SU-DHL-6 (cell line): ENCODE measurements around the gene GIPC2.
"Not testable (repeated sequence)": the region's sequence is repeated elsewhere in the genome, so short reads cannot be mapped to it uniquely, and the experiment has no call there.

Experiments
- H2AFZ ChIP-seq: fragments of 200-600 bp; sonication (generic); 2 replicates; pipeline ENCODE4 v1.6.1; 2014; ENCODE audit warnings: low read depth, mild to moderate bottlenecking, moderate library complexity, mixed read lengths, antibody characterized with exemption, low read length; ENCODE audit not compliant: severe bottlenecking
- H3F3A ChIP-seq: fragments of 200-600 bp; shearing (Covaris generic); 2 replicates; pipeline ENCODE4 v1.6.0; 2016; ENCODE audit warnings: antibody characterized with exemption, mild to moderate bottlenecking; ENCODE audit not compliant: insufficient read depth
- H3K27ac ChIP-seq: fragments of 200-600 bp; sonication (generic); 2 replicates; pipeline ENCODE4 v1.5.1; 2016; ENCODE audit warnings: low read depth, mild to moderate bottlenecking, low read length, moderate library complexity, mixed read lengths
- H3K27me3 ChIP-seq: fragments of 200-600 bp; sonication (generic), shearing (Covaris generic); 2 replicates; pipeline ENCODE4 v1.6.0; 2014; ENCODE audit warnings: mild to moderate bottlenecking, low read length
- H3K36me3 ChIP-seq: fragments of 200-600 bp; sonication (generic); 2 replicates; pipeline ENCODE4 v1.6.1; 2014; ENCODE audit warnings: mild to moderate bottlenecking, low read length, mixed read lengths
- H3K4me2 ChIP-seq: fragments of 300-600, 200-600 bp; shearing (Covaris generic), sonication (generic); 2 replicates; pipeline ENCODE4 v1.6.0; 2014; ENCODE audit warnings: low read length, low read depth, mild to moderate bottlenecking; ENCODE audit not compliant: poor library complexity, severe bottlenecking
- H3K4me3 ChIP-seq: fragments of 200-600 bp; sonication (generic); 2 replicates; pipeline ENCODE4 v1.5.1; 2014; ENCODE audit warnings: antibody characterized with exemption, low read length, mild to moderate bottlenecking, mixed read lengths; ENCODE audit not compliant: insufficient read depth, poor library complexity, severe bottlenecking
- H3K79me2 ChIP-seq: fragments of 200-600 bp; sonication (generic); 2 replicates; pipeline ENCODE4 v1.6.1; 2014; ENCODE audit warnings: mild to moderate bottlenecking, low read length, moderate library complexity; ENCODE audit not compliant: insufficient read depth
- H3K9ac ChIP-seq: fragments of 200-600 bp; sonication (generic); 2 replicates; pipeline ENCODE4 v1.7.0; 2014; ENCODE audit warnings: mild to moderate bottlenecking, low read length
- H3K9me2 ChIP-seq: fragments of 200-600 bp; sonication (generic); replicated peaks from 2 replicates; pipeline ENCODE4 v1.6.1; 2014; ENCODE audit warnings: low read length; ENCODE audit not compliant: insufficient read depth
- H3K9me3 ChIP-seq: fragments of 200-600 bp; sonication (generic); 2 replicates; pipeline ENCODE4 v1.6.1; 2014; ENCODE audit warnings: low read length, mixed read lengths; ENCODE audit not compliant: insufficient read depth
- H4K20me1 ChIP-seq: fragments of 200-600 bp; sonication (generic); 2 replicates; pipeline ENCODE4 v1.6.1; 2014; ENCODE audit warnings: low read depth, mild to moderate bottlenecking, antibody characterized with exemption, low read length, moderate library complexity, mixed read lengths
- EZH2phosphoT487 ChIP-seq: fragments of 200-600 bp; sonication (generic), shearing (Covaris generic); conservative IDR thresholded peaks from 2 replicates; pipeline ENCODE4 v1.6.1; 2018; ENCODE audit warnings: mild to moderate bottlenecking, antibody characterized with exemption, low read length, moderate library complexity, mixed read lengths
- TF ChIP-seq, protein P1 (sequence below): fragments of 200-600 bp; sonication (generic); IDR thresholded peaks from one replicate; pipeline ENCODE4 v1.5.1; 2017; ENCODE audit warnings: antibody characterized with exemption, mild to moderate bottlenecking, low read length, moderate library complexity; ENCODE audit not compliant: insufficient read depth, poor library complexity, severe bottlenecking

GIPC2 gene, protein sequence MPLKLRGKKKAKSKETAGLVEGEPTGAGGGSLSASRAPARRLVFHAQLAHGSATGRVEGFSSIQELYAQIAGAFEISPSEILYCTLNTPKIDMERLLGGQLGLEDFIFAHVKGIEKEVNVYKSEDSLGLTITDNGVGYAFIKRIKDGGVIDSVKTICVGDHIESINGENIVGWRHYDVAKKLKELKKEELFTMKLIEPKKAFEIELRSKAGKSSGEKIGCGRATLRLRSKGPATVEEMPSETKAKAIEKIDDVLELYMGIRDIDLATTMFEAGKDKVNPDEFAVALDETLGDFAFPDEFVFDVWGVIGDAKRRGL

DNA sequence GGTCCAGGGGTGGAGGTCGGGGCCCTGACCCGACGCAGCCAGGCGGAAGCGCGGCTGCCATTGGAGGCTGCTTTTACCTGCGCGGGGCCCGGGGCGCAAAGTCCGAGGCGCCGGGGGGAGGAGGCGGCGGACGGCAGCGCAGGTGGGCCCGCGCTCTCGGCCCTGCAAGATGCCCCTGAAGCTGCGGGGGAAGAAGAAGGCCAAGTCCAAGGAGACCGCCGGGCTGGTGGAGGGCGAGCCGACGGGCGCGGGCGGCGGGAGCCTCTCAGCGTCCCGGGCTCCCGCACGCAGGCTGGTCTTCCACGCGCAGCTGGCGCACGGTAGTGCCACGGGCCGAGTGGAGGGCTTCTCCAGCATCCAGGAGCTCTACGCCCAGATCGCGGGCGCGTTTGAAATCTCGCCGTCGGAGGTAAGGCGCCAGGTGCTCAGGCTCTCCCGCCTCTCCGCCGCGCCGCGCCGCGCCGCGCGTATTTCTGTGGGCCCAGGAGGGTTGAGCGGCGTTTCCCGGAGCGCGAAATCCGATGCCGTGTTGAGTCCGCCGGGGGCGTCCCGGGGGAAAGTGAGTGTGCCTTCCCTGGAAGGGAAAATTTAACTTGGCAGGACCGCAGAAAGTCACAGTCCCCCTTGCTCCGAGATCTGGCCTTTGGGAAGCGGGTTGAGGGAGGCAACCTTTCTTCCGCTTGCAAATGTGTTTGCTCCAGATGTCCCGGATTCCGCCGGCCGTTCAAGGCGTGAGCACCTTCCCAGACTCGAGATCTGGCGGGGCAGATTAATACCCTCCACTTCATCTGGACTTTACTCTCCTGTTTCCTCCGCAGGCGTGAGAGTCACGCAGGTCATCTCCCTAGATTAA lies at the start of gene GIPC2:
TSS of gene GIPC2 (plus strand) at position 41 of the 853 bp plus-strand sequence. CDS start at position 170, 129 bp downstream.
- Histone ChIP-seq H3K27ac (no peak within 1 kb of the TSS), H3K9me2 (no peaks in the 10 kb centered on the region), H3F3A (no peaks in the 10 kb centered on the region), H3K4me2 (no peak within 1 kb of the TSS), H4K20me1 (no peaks in the 10 kb centered on the region), H3K4me3 (no peak within 1 kb of the TSS), H2AFZ (no peak within 1 kb of the TSS), H3K36me3 (no peaks in the 10 kb centered on the region), H3K9me3 (no peaks in the 10 kb centered on the region), H3K9ac (no peak within 1 kb of the TSS), H3K27me3 (no peaks in the 10 kb centered on the region), H3K79me2 (no peaks in the 10 kb centered on the region)
- no peak for TF ChIP-seq EZH2phosphoT487
- TF ChIP-seq, protein P1, sequence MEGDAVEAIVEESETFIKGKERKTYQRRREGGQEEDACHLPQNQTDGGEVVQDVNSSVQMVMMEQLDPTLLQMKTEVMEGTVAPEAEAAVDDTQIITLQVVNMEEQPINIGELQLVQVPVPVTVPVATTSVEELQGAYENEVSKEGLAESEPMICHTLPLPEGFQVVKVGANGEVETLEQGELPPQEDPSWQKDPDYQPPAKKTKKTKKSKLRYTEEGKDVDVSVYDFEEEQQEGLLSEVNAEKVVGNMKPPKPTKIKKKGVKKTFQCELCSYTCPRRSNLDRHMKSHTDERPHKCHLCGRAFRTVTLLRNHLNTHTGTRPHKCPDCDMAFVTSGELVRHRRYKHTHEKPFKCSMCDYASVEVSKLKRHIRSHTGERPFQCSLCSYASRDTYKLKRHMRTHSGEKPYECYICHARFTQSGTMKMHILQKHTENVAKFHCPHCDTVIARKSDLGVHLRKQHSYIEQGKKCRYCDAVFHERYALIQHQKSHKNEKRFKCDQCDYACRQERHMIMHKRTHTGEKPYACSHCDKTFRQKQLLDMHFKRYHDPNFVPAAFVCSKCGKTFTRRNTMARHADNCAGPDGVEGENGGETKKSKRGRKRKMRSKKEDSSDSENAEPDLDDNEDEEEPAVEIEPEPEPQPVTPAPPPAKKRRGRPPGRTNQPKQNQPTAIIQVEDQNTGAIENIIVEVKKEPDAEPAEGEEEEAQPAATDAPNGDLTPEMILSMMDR, result no peak

- no peaks in the 10 kb centered on the region for H3K9me2 ChIP-seq
- no peak overlapping the region for H3K4me2 ChIP-seq
- H3K9me3 ChIP-seq, result no peaks in the 10 kb centered on the region
- TF ChIP-seq EZH2phosphoT487, result no peak
- TF ChIP-seq, protein P1, result no peak
- no peaks in the 10 kb centered on the region for H4K20me1 ChIP-seq
- no peak overlapping the region for H2AFZ ChIP-seq
- H3F3A ChIP-seq, result peaks cover 32% of the 10 kb centered on the region; the same call in 1 of the 2 replicates
- H3K79me2 ChIP-seq, result peaks cover 13% of the 10 kb centered on the region; the same call in 1 of the 2 replicates
- no peak overlapping the region for H3K27ac ChIP-seq
- H3K9ac ChIP-seq, result no peak overlapping the region
- H3K27me3 ChIP-seq, result no peaks in the 10 kb centered on the region
- H3K36me3 ChIP-seq, result peaks cover 15% of the 10 kb centered on the region; the same call in 1 of the 2 replicates
- no peak overlapping the region for H3K4me3 ChIP-seq
Observed at GRCh38 chr1:77996734-77997133, 49.0 kb upstream of the GIPC2 start.

- H3K9me3 ChIP-seq, H4K20me1 ChIP-seq, H3K27ac ChIP-seq, H3K4me2 ChIP-seq, H3K27me3 ChIP-seq, H3K9me2 ChIP-seq, H3K79me2 ChIP-seq, H2AFZ ChIP-seq, H3K4me3 ChIP-seq, H3K9ac ChIP-seq, H3K36me3 ChIP-seq: not testable (repeated sequence)
- peaks cover 64% of the 10 kb centered on the region for H3F3A ChIP-seq
Observed at GRCh38 chr1:78000536-78000935, 45.2 kb upstream of the GIPC2 start.
